NCI-H187 (cell line): ENCODE results near the gene CPA1.
"Not testable (repeated sequence)": the region's sequence is repeated elsewhere in the genome, so short reads cannot be mapped to it uniquely, and the experiment has no call there.

Source experiments
- DNase-seq, 2 experiments: peaks; one replicate each; lab custom pipeline; 2025; lab: John Stamatoyannopoulos, UW

The CPA1 gene

GRCh38 chr7:130372402-130373165 lies 7.7 kb upstream of the CPA1 start:
- no peak for DNase-seq

GRCh38 chr7:130374507-130374906 lies 5.8 kb upstream of the CPA1 start:
- no peak for DNase-seq

- DNase-seq: not testable (repeated sequence)
Observed at GRCh38 chr7:130376461-130376860, 3.8 kb upstream of the CPA1 start.

- DNase-seq: no peak
Observed at GRCh38 chr7:130377178-130377577, 3.1 kb upstream of the CPA1 start.

- DNase-seq: no peak
Observed at GRCh38 chr7:130379019-130379418, 1.3 kb upstream of the CPA1 start.

GRCh38 chr7:130379532-130379920 lies 768 bp upstream of the CPA1 start:
- no peak for DNase-seq

GRCh38 chr7:130380861-130381455 lies 664 bp downstream of the CPA1 start:
- no peak for DNase-seq

DNA sequence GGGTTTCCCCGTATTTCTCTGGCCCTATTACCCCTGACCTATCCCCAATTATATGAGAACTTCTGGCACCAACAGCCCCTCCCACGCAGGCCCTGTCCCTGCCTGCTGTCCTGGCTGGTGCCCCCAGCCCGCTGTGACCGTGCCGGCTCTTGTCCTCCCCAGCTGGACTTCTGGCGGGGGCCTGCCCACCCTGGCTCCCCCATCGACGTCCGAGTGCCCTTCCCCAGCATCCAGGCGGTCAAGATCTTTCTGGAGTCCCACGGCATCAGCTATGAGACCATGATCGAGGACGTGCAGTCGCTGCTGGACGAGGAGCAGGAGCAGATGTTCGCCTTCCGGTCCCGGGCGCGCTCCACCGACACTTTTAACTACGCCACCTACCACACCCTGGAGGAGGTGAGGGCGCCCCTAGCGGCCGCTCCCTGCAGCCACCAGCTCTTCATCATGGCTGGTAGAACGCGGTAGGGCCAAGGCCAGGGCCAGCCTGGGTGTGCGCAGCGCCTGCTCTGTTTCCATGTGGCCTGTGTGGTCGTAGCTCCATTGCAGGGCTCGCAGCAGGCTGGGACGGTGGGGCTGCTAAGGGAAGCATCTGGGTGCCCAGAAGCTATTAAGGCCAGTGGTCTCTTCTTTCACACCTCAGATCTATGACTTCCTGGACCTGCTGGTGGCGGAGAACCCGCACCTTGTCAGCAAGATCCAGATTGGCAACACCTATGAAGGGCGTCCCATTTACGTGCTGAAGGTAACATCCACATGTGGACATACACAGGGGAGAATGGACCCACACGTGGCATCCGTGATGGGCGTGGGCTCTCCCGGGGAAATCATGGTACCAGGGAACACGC lies 1.4 kb downstream of the CPA1 start:
- no peak for DNase-seq

DNA sequence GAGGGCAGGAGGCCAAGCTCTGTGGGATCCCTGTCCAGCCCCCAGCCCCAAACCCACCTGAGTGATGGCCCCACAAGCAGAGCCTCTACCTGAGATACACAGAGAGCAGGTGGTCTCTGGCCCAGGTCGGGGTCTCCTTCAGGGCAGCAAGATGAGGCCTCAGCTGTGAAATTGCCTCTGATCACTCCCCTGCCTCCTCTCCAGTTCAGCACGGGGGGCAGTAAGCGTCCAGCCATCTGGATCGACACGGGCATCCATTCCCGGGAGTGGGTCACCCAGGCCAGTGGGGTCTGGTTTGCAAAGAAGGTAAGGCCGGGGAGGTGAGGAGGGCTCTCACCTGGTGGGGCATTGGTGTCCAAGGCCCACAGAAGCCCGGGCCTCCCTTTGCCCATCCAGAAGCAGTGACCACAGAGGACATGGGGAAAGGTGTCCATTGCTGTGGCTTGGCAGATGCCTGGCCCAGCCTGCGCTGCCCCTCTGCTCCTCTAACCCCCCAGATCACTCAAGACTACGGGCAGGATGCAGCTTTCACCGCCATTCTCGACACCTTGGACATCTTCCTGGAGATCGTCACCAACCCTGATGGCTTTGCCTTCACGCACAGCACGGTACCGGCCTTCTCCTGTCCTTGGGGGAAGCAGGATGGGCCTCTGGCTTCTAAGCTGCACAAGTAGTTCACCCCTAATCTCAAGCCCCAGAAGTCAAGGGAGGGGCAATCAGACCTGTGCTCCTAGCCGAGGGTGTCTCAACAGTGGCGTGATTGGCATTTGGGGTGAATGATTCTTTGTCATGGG lies 3.1 kb downstream of the CPA1 start:
- DNase-seq: no peak

- no peak for DNase-seq
Observed at GRCh38 chr7:130384371-130384801, 4.1 kb downstream of the CPA1 start.

DNA sequence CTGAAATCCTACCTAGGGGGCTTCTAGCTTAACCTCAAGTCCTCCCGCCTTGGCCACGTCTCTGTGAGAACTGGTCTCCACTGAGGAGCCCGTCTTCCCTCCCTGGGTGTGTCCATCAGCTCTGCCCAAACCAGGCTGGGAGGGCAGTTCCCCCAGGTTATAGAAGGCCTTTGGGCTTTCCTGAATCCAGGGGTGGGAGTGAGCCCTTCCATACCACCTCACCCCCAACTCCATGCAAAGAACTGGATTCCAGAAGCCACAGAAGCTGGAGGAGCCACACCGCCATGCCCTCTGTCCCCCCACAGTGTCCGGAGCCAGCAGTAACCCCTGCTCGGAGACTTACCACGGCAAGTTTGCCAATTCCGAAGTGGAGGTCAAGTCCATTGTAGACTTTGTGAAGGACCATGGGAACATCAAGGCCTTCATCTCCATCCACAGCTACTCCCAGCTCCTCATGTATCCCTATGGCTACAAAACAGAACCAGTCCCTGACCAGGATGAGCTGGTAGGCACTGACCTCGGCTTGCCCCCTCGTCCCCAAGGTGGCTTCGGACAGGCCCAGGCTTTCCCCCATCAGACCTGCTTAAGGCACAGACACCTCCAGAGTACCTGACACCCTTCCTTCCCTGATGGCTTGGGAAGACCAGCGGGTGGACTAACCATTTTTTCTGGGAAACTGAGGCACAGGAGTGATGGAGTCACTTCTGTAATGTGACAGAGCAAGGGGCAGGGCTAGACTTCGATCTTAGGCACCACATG lies 4.7 kb downstream of the CPA1 start:
- DNase-seq: no peak

DNA sequence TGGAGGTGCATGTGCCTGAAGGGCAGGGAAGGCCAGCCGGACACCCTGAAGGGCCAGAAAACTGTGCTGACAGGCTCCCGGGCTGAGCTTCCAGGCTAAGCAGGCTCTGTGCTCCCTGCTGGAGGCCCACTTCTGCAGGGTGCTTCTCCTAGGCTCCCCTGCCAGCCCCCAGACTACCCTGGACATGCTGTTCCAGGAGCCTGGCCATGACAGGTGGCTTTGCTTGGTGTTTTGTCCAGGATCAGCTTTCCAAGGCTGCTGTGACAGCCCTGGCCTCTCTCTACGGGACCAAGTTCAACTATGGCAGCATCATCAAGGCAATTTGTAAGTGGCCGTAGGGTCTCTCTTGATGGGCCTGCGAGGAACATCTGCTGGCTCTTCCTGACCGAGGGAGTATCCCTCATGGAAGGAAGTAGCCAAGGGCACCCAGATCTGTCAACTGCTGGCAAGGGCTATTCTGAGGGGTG lies 5.3 kb downstream of the CPA1 start:
- no peak for DNase-seq

- DNase-seq: no peak
Observed at GRCh38 chr7:130386876-130387275, 6.6 kb downstream of the CPA1 start.

GRCh38 chr7:130387306-130387627 lies 7.0 kb downstream of the CPA1 start:
- DNase-seq: no peak

DNA sequence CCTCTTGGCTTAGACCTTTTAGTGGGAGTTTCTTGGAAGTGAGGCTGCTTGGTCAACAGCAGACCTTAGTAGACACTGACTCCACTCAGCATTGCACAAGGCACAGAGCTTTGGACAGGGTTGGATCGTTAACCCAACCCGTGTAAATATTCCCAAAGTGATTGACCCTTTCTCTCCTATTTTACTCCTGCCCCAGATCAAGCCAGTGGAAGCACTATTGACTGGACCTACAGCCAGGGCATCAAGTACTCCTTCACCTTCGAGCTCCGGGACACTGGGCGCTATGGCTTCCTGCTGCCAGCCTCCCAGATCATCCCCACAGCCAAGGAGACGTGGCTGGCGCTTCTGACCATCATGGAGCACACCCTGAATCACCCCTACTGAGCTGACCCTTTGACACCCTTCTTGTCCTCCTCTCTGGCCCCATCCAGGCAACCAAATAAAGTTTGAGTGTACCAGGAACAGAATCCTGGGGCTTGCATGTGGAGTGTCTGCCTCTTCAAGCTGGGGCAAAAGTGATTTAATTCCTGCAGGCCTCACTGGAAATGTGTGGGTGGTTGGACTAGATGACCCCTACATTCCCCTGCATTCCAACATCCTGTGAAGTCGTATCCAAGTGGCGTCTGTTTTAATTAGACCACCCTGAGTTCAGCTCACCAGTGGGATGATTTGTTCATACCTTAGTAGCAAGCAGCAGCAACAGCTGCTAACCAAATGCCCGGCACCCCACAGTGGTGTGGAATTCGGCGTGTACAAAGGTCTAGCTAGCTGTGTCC lies 7.5 kb downstream of the CPA1 start:
- no peak for DNase-seq

GRCh38 chr7:130388671-130389070 lies 8.4 kb downstream of the CPA1 start:
- DNase-seq: no peak

GRCh38 chr7:130390486-130390885 lies 10.2 kb downstream of the CPA1 start:
- no peak for DNase-seq

DNA sequence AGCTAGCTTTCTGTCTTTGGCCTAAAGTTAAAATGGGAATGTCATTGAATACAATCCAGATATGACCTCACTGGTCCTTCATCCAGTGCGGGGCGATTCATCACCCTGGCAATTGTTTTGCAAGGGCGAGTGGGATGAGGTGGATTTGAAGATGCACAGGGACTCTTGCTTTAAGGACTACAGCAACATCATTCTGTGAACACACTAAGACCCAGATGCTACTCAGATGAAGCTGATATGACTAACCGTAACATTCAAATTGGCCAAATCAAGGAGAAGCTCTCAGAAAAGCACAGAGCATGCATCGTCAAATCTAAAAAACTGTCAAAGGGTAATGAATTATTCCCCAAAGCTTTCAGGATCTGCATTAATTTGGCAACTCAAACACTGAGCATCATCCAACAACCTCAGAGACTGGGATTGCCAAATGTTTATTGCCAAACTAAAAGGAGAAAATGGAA lies 12.8 kb downstream of the CPA1 start:
- peak; percentile 89 to 95 for DNase-seq

DNA sequence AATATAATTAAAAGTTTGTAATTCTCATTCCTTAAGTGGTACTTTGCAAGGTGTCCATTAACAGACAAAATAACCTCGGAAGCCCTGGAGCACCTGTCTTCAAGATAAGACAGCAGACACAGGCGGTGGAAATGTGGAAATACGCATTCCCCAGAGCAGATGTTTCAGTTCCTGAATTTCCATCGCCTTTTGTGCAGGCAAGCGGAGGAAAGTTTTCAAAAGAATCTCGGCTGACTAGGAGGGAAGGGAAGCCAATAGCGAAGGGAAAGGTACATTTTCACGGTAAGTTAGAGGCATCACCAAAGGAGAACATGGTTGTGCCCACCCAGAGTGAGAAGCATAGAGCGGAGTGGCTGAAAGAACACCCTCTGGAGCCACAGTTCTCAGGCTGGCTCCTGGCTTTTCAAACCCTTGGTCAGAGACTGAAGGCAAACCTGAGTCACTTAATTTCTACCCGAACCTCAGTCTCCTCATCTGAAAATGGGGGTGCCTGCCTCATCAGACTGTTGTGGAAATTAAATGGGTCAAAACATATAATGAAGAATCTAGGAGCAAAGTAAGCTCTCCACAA lies 13.6 kb downstream of the CPA1 start:
- peak; percentile 42 to 91 for DNase-seq
